Activated CD4-positive, alpha-beta memory T cell treated with anti-CD3 and anti-CD28 coated beads, Interleukin-2, amount 10 ng/mL, durations not matched to agents 7 days and 5 days (primary cell): ENCODE measurements around the gene FOLR2. TPM values are rescaled to one million over a fixed set of nuclear protein-coding genes. Genes with fewer than 3 reads are reported as not detected.

ENCODE experiments used
- CTCF ChIA-PET: fragments of 350-600 bp; sonication (Branson Sonifier 250); formaldehyde crosslinking; loops from one replicate; lab custom pipeline; 2021; ENCODE audit warnings: antibody characterized with exemption, inconsistent platforms; lab: Charles Lee
- POLR2A ChIA-PET: fragments of 350-600 bp; sonication (Branson Sonifier 250); formaldehyde crosslinking; loops from one replicate; lab custom pipeline; 2021; ENCODE audit warnings: antibody characterized with exemption; lab: Charles Lee
- DNase-seq: peaks from one replicate; pipeline ENCODE4 v3.0.0-alpha.2; 2020
- H3K27ac Mint-ChIP-seq: one replicate; pipeline ENCODE4 v1.8.0; 2021; ENCODE audit warnings: mild to moderate bottlenecking, mixed read lengths
- H3K27me3 Mint-ChIP-seq: one replicate; pipeline ENCODE4 v1.8.0; 2021; ENCODE audit warnings: mixed read lengths
- H3K36me3 Mint-ChIP-seq: one replicate; pipeline ENCODE4 v1.8.0; 2021; ENCODE audit warnings: low read depth, mixed read lengths
- H3K4me1 Mint-ChIP-seq: one replicate; pipeline ENCODE4 v1.8.0; 2021; ENCODE audit warnings: mixed read lengths
- H3K4me3 Mint-ChIP-seq: one replicate; pipeline ENCODE4 v1.8.0; 2021; ENCODE audit warnings: mild to moderate bottlenecking, mixed read lengths
- H3K9me3 Mint-ChIP-seq: one replicate; pipeline ENCODE4 v1.8.0; 2021; ENCODE audit warnings: mixed read lengths
- total RNA-seq, 2 experiments: library from RNA; stranded (reverse); gene quantifications; one replicate each; pipeline ENCODE4 v1.2.3, GENCODE V29; 2021

The FOLR2 gene
- total RNA-seq, 2 experiments from 2014 or later = not detected

- POLR2A ChIA-PET = interaction anchor here (0.9 kb wide), 1 partner anchor 11 kb away, joined by 3 read pairs; no protein-coding TSS in a partner anchor
- H3K4me1 Mint-ChIP-seq = peaks cover 37% of the 10 kb centered on the region
- no peaks in the 10 kb centered on the region for H3K9me3 Mint-ChIP-seq
- peaks cover 24% of the 10 kb centered on the region for H3K27me3 Mint-ChIP-seq
- CTCF ChIA-PET = no interaction called here
- peaks cover 5% of the 10 kb centered on the region for H3K36me3 Mint-ChIP-seq
- DNase-seq = no peak
- no peak overlapping the region for H3K27ac Mint-ChIP-seq
- no peak overlapping the region for H3K4me3 Mint-ChIP-seq
These were observed 4.2 kb downstream of the FOLR2 start for GRCh38 chr11:72220696-72221363.

DNA sequence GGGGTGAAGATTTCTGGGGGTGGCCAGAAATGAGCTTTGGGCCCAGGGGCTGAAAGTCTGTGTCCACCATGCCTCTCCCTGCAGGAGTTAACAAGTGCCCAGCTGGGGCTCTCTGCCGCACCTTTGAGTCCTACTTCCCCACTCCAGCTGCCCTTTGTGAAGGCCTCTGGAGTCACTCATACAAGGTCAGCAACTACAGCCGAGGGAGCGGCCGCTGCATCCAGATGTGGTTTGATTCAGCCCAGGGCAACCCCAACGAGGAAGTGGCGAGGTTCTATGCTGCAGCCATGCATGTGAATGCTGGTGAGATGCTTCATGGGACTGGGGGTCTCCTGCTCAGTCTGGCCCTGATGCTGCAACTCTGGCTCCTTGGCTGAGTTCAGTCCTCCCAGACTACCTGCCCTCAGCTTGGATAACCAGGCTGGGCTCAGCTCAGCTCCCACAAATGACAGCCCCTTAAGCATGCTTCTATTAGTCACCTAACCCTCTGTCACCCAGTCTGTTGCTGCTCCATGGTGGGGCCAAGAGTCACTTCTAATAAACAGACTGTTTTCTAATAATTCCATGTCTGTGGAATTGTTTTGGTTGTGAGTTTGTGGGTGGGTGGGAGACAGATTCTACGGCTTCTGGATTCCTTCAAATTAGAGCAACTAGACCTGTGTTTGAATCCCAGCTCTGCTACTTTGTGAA lies 4.9 kb downstream of the FOLR2 start:
- Mint-ChIP-seq H3K36me3 (peaks cover 5% of the 10 kb centered on the region), H3K9me3 (no peaks in the 10 kb centered on the region), H3K4me1 (peaks cover 43% of the 10 kb centered on the region), H3K27me3 (peaks cover 17% of the 10 kb centered on the region), H3K4me3 (no peak overlapping the region), H3K27ac (no peak overlapping the region)
- DNase-seq = no peak
- CTCF ChIA-PET = interaction anchor here (1.1 to 2.4 kb wide), 3 partner anchors 38 to 209 kb away, joined by 4 to 13 read pairs (median 11); no protein-coding TSS in a partner anchor
- POLR2A ChIA-PET = interaction anchor here (0.9 to 2.6 kb wide), 3 partner anchors 10 to 293 kb away, joined by 3 to 18 read pairs (median 3); partner anchors contain the start of genes RNF121 and XNDC1N

DNA sequence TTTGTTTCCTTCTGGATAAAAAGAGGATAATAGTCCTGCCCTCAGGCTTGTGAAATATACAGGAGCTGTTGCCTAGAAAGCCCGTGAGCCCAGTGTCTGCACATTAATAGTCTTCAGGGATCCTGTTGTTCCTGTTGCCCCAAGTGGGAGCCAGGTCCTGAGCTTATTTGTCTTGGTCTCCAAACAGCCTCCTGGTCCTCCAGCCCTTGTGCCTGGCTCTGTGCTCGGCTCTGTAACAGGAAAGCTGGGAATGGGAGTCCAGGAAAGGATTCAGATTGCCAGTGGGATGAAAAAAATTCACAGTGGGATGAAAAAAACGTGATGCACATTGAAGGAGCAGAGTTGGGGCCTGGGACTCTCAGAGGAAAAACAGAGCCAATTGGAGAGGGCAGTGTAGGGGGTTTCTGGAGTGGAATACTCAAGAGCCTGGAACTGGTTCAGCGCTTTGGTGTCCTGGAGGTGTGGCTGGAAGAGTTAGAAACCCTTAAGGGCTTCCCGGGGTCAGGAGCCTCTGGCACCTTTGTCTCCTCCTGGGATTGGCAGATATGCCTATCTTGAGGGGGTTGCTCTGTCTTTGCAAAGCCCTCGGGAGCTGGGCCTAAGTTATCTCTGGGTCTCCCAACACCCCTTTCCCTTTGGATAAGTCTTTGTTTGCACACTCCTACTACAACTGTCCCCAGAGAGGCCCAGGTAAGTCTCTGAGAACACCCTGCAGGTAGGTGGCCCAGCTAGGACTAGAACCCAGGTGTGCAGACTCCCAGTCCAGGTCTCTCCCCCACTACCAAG lies 5.7 kb downstream of the FOLR2 start:
- ChIA-PET POLR2A (interaction anchor here (1.0 to 2.6 kb wide), 5 partner anchors 14 to 294 kb away, joined by 3 to 18 read pairs (median 8); partner anchors contain the start of genes ANAPC15, RNF121 and XNDC1N), CTCF (interaction anchor here (0.9 to 2.4 kb wide), 10 partner anchors 14 to 208 kb away, joined by 3 to 13 read pairs (median 6); partner anchors contain the start of gene ANAPC15)
- peaks cover 11% of the 10 kb centered on the region for H3K27me3 Mint-ChIP-seq
- H3K9me3 Mint-ChIP-seq = no peaks in the 10 kb centered on the region
- H3K4me3 Mint-ChIP-seq = peak overlapping the region; percentile 87
- H3K27ac Mint-ChIP-seq = peak overlapping the region; percentile 82
- peaks cover 39% of the 10 kb centered on the region for H3K4me1 Mint-ChIP-seq
- DNase-seq = no peak
- peaks cover 5% of the 10 kb centered on the region for H3K36me3 Mint-ChIP-seq

GRCh38 chr11:72222907-72223614 lies 6.5 kb downstream of the FOLR2 start:
- DNase-seq = peak; percentile 96
- H3K36me3 Mint-ChIP-seq = peaks cover 5% of the 10 kb centered on the region
- peak overlapping the region; percentile 87 for H3K4me3 Mint-ChIP-seq
- ChIA-PET POLR2A (interaction anchor here (0.7 to 2.6 kb wide), 10 partner anchors 12 to 1160 kb away, joined by 3 to 18 read pairs (median 6); partner anchors contain the start of genes ANAPC15, RNF121 and XNDC1N), CTCF (interaction anchor here (0.6 to 2.4 kb wide), 16 partner anchors 14 to 295 kb away, joined by 3 to 13 read pairs (median 5); partner anchors contain the start of genes ANAPC15, RNF121 and XNDC1N)
- peak overlapping the region; percentile 82 for H3K27ac Mint-ChIP-seq
- peaks cover 34% of the 10 kb centered on the region for H3K4me1 Mint-ChIP-seq
- no peaks in the 10 kb centered on the region for H3K9me3 Mint-ChIP-seq
- peaks cover 7% of the 10 kb centered on the region for H3K27me3 Mint-ChIP-seq

- peaks cover 10% of the 10 kb centered on the region for H3K36me3 Mint-ChIP-seq
- DNase-seq = peak; percentile 75
- peaks cover 1% of the 10 kb centered on the region for H3K27me3 Mint-ChIP-seq
- no peaks in the 10 kb centered on the region for H3K9me3 Mint-ChIP-seq
- H3K4me3 Mint-ChIP-seq = peak overlapping the region; percentile 98
- peak overlapping the region; percentile 92 for H3K27ac Mint-ChIP-seq
- POLR2A ChIA-PET = interaction anchor here (0.7 to 2.6 kb wide), 16 partner anchors 12 to 1159 kb away, joined by 3 to 18 read pairs (median 4); partner anchors contain the start of genes ANAPC15, RNF121 and XNDC1N
- CTCF ChIA-PET = interaction anchor here (0.8 to 3.2 kb wide), 17 partner anchors 13 to 295 kb away, joined by 3 to 14 read pairs (median 6); partner anchors contain the start of genes ANAPC15, RNF121 and XNDC1N
- H3K4me1 Mint-ChIP-seq = peaks cover 26% of the 10 kb centered on the region
These were observed 7.3 kb downstream of the FOLR2 start for GRCh38 chr11:72223615-72224563.

- Mint-ChIP-seq H3K36me3 (peaks cover 19% of the 10 kb centered on the region), H3K4me1 (peaks cover 25% of the 10 kb centered on the region), H3K4me3 (peak within 1 kb of the TSS; percentile 98), H3K27ac (peak within 1 kb of the TSS; percentile 92), H3K27me3 (no peaks in the 10 kb centered on the region), H3K9me3 (no peaks in the 10 kb centered on the region)
- POLR2A ChIA-PET = interaction anchor here (1.0 to 2.6 kb wide), 15 partner anchors 11 to 209 kb away, joined by 3 to 9 read pairs (median 4); partner anchors contain the start of gene ANAPC15
- CTCF ChIA-PET = interaction anchor here (0.6 to 3.2 kb wide), 4 partner anchors 13 to 206 kb away, joined by 3 to 14 read pairs (median 6); no protein-coding TSS in a partner anchor
- DNase-seq = peak; percentile 55
These were observed 8.2 kb downstream of the FOLR2 start, which contains the start of gene INPPL1 for GRCh38 chr11:72224564-72225410. INPPL1 (plus strand) TSS chr11:72224767; CDS start chr11:72224985, 218 bp downstream.

- H3K36me3 Mint-ChIP-seq = peaks cover 19% of the 10 kb centered on the region
- DNase-seq = peak; percentile 45
- H3K4me1 Mint-ChIP-seq = peaks cover 25% of the 10 kb centered on the region
- H3K27ac Mint-ChIP-seq = peak overlapping the region; percentile 82
- peak overlapping the region; percentile 79 for H3K4me3 Mint-ChIP-seq
- ChIA-PET POLR2A (interaction anchor here (1.0 to 2.6 kb wide), 13 partner anchors 10 to 208 kb away, joined by 3 to 9 read pairs (median 4); partner anchors contain the start of gene ANAPC15), CTCF (interaction anchor here (0.6 to 3.2 kb wide), 4 partner anchors 12 to 206 kb away, joined by 3 to 14 read pairs (median 6); no protein-coding TSS in a partner anchor)
- H3K9me3 Mint-ChIP-seq = no peaks in the 10 kb centered on the region
- H3K27me3 Mint-ChIP-seq = no peaks in the 10 kb centered on the region
These were observed 8.9 kb downstream of the FOLR2 start for GRCh38 chr11:72225411-72225951.

DNA sequence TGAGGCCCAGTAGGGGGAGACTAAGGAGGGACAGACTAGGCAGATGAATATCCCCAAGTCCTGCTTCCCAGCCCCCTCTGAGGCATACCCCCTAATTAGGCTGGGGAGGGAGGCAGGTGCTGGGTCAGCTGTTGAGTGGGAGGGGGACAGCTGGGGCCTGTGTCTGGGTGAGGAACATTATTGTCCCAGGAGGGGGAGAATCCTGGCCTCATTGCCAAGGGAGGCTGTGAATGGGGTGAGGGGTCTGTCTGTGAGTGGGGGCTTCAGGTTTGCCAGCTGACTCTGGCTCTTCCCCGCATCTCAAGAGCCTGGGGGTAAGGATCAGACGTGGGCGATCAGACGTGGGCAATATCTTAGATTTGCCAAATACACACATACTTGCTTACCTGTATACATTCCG lies 10.1 kb downstream of the FOLR2 start:
- peaks cover 26% of the 10 kb centered on the region for H3K36me3 Mint-ChIP-seq
- H3K4me3 Mint-ChIP-seq = no peak overlapping the region
- ChIA-PET CTCF (interaction anchor here (3.2 kb wide), 1 partner anchor 11 kb away, joined by 14 read pairs; no protein-coding TSS in a partner anchor), POLR2A (no interaction called here)
- no peaks in the 10 kb centered on the region for H3K9me3 Mint-ChIP-seq
- DNase-seq = peak; percentile 11
- H3K27ac Mint-ChIP-seq = no peak overlapping the region
- H3K4me1 Mint-ChIP-seq = peaks cover 25% of the 10 kb centered on the region
- H3K27me3 Mint-ChIP-seq = no peaks in the 10 kb centered on the region

GRCh38 chr11:72227316-72228228 lies 11.0 kb downstream of the FOLR2 start:
- CTCF ChIA-PET = interaction anchor here (1.0 to 3.2 kb wide), 2 partner anchors 10 to 249 kb away, joined by 3 to 14 read pairs; no protein-coding TSS in a partner anchor

More at GRCh38 chr11:72227316-72228228, 11.0 kb downstream of the FOLR2 start:
- Mint-ChIP-seq H3K9me3 (no peaks in the 10 kb centered on the region), H3K36me3 (peaks cover 33% of the 10 kb centered on the region), H3K27me3 (no peaks in the 10 kb centered on the region), H3K4me1 (peaks cover 18% of the 10 kb centered on the region), H3K27ac (no peak overlapping the region), H3K4me3 (no peak overlapping the region)
- POLR2A ChIA-PET = interaction anchor here (1.3 kb wide), 1 partner anchor 9 kb away, joined by 3 read pairs; no protein-coding TSS in a partner anchor
- DNase-seq = peak; percentile 9
